Muscle layer of colon (tissue), 2 donors: ENCODE measurements around the gene MOSMO.

ENCODE experiments used
- H3K27ac ChIP-seq: one replicate; pipeline ENCODE4 v1.7.0; 2013; ENCODE audit warnings: low read depth, mild to moderate bottlenecking, low read length, moderate library complexity
- H3K27me3 ChIP-seq, 2 donors: one replicate each; pipeline ENCODE4 v1.7.0; 2013; ENCODE audit warnings: low read length in 2 of 2, mild to moderate bottlenecking in 2 of 2; ENCODE audit not compliant: insufficient read depth in 2 of 2, control insufficient read depth in 1 of 2
- H3K36me3 ChIP-seq: one replicate; pipeline ENCODE4 v1.7.0; 2013; ENCODE audit warnings: mild to moderate bottlenecking, low read length; ENCODE audit not compliant: insufficient read depth
- H3K4me1 ChIP-seq: one replicate; pipeline ENCODE4 v1.7.0; 2013; ENCODE audit warnings: mild to moderate bottlenecking, low read length; ENCODE audit not compliant: insufficient read depth
- H3K4me3 ChIP-seq, 2 donors: one replicate each; pipeline ENCODE4 v1.7.0; 2013; ENCODE audit warnings: low read length in 2 of 2, low read depth in 1 of 2, mild to moderate bottlenecking in 1 of 2, moderate library complexity in 1 of 2
- H3K9ac ChIP-seq: one replicate; pipeline ENCODE4 v1.7.0; 2013; ENCODE audit warnings: low read length
- H3K9me3 ChIP-seq: one replicate; pipeline ENCODE4 v1.7.0; 2013; ENCODE audit warnings: mild to moderate bottlenecking, low read length
- donor health status: abdominal sarcoma.
- donor health status: Adenocarcinoma of cecum.

Gene MOSMO

DNA sequence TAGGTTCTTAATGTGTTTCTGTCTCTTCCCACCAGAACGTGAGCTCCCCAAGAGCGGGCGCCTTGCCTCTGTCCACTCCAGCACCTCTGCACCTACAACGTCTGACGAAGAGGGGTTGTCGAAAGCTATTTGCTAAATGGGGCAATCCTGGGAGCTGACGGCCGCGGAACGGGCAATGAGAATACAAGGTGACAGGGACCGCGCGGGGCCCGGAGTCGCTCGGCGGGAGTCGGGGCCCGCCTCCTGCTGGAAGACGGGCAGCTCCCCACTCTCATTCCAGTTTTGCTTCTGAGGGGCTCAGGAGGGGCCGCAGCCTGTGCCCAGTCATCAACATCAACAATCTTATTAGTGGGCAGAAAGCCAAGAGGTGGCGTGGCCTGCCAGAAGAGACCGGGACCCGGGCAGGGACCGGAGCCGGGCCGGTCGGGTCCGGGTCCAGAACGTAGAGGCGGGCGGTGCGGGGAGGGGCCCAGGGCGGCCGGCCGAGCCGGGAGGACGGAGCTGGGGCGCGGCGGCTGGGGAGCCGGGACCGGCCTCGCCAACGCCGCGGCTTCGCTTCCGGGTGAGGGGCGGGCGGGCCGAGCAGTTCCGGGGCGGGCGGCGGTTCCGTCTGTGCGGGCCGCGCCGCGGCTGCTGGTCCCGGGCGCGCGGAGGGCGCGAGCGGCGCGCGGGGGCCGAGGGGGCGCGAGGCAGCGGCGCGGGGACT is at the start of gene MOSMO:
Gene MOSMO (plus strand): TSS at position 603 of the 706 bp plus-strand sequence. CDS start 191 bp downstream, outside the sequence.
- Histone ChIP-seq H3K36me3 (no peaks in the 10 kb centered on the region), H3K9me3 (no peaks in the 10 kb centered on the region), H3K4me1 (peaks cover 6% of the 10 kb centered on the region), H3K27me3 (no peaks in the 10 kb centered on the region), H3K9ac (peak within 1 kb of the TSS; percentile 56), H3K4me3 (peak within 1 kb of the TSS; percentile 73 to 86), H3K27ac (peak within 1 kb of the TSS; percentile 80)

DNA sequence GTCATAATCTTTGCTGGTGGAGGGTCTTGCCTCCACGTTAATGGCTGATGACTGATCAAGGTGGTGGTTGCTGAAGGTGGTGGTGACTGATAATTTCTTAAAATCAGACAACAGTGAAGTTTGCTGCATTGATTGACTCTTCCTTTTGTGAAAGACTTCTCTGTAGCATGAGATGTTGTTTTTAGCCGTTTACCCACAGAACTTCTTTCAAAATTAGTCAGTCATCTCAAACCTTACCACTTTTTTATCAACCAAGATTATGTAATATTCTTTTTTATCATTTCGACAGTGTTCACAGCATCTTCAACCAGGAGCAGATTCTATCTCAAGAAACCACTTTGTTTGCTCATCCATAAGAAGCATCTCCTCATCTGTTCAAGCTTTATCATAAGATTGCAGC is 48.9 kb upstream of the MOSMO start:
- Histone ChIP-seq H3K9me3 (no peaks in the 10 kb centered on the region), H3K27ac (no peak overlapping the region), H3K27me3 (no peaks in the 10 kb centered on the region), H3K4me1 (peaks cover 15% of the 10 kb centered on the region), H3K9ac (no peak overlapping the region), H3K36me3 (peaks cover 66% of the 10 kb centered on the region), H3K4me3 (no peak overlapping the region)

DNA sequence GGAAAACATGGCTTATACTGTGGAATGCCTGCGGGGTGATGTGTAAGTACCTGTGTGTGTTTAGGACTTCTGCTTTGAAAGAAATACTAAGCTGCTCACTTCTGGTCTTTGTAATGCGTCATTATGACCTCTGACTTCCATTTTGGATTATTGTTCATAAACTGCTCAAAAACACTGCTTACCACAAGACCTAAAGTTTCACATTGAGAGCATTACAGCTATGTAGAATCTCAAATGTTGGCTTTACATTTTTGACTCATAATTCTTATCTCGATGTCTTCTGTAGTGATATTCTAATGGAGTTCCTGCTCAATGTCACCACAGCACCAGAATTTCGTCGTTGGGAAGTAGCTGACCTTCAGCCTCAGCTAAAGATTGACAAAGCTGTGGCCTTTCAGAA is 45.4 kb upstream of the MOSMO start:
- no peak overlapping the region for H3K27ac ChIP-seq
- no peaks in the 10 kb centered on the region for H3K4me1 ChIP-seq
- peaks cover 91% of the 10 kb centered on the region for H3K36me3 ChIP-seq
- no peaks in the 10 kb centered on the region for H3K27me3 ChIP-seq
- no peaks in the 10 kb centered on the region for H3K9me3 ChIP-seq
- no peak overlapping the region for H3K4me3 ChIP-seq
- no peak overlapping the region for H3K9ac ChIP-seq

DNA sequence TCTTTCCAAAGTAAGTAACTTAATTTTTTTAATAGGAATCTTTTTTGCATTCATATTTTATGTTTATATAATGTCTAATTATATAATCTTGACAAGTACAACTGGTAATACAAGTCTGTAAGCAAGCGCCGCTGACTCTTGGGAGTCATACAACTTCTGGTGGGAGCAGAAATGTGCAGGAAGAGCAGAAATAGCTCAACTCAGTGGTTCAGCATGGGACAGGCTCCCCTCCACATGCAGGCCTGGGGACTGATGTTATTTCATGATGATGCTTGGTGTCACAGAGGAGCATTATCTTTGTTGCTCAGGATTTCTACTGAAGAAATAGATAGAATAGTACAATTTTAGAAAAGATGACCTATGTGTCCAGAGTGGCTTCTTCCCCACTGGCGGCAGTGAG is 44.0 kb upstream of the MOSMO start:
- Histone ChIP-seq H3K27ac (no peak overlapping the region), H3K9ac (no peak overlapping the region), H3K9me3 (no peaks in the 10 kb centered on the region), H3K4me3 (no peak overlapping the region), H3K27me3 (no peaks in the 10 kb centered on the region), H3K4me1 (no peaks in the 10 kb centered on the region), H3K36me3 (peaks cover 91% of the 10 kb centered on the region)

DNA sequence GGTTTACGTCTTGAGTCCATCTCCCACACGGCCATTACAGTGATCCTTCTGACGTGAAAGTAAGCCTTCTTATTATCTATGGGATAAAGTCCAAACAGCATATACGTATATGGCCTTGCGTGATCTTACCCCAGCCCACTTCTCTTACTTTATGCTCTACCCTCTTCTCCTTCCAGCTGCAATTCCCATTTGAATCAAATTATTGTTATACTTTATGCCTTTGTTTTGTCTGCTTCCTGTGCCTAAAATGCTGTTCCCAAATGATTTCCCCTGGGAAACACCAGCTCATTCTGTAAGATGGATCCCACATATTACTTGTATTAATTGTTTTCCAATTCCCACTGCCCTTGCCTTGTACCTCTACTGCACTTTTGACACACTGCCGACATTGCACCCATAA is 43.6 kb upstream of the MOSMO start:
- Histone ChIP-seq H3K4me3 (no peak overlapping the region), H3K9me3 (no peaks in the 10 kb centered on the region), H3K9ac (no peak overlapping the region), H3K4me1 (no peaks in the 10 kb centered on the region), H3K27ac (no peak overlapping the region), H3K27me3 (no peaks in the 10 kb centered on the region), H3K36me3 (peaks cover 91% of the 10 kb centered on the region)

DNA sequence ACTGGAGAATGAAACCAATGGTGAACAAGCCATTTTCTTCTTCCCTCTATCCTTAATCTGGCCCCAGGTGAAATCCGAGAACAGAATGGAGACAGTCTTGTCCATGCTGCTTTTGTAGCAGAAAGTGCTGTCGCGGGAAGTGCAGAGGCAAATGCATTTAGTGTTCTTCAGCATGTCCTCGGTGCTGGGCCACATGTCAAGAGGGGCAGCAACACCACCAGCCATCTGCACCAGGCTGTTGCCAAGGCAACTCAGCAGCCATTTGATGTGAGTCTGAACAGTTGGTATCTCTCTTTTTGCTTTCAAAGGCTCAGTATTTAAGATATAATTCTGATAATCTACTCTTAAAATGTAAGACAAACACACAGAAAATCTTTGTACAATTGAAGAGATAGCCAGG is 36.1 kb upstream of the MOSMO start:
- Histone ChIP-seq H3K9me3 (no peaks in the 10 kb centered on the region), H3K27ac (no peak overlapping the region), H3K4me1 (no peaks in the 10 kb centered on the region), H3K4me3 (no peak overlapping the region), H3K36me3 (peaks cover 91% of the 10 kb centered on the region), H3K27me3 (no peaks in the 10 kb centered on the region), H3K9ac (no peak overlapping the region)

DNA sequence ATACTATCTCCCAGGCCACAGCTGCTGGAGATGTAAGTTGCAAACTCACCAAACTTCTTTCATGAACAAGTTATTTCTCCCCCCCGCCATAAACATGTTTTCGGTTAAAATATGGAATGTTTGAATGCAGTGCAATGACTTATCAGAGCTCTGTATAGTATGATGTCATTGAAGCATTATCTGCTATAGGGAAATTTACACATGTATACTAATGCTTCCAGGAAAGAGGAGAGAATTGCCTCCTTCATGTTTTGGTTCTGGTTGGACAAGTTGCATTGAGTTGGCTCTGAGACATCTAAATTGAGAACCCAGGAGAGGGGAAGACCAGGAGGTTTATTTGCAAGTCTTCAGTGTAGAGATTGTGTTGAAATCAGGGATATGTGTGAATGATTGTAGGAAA is 34.0 kb upstream of the MOSMO start:
- H3K27me3 ChIP-seq, result no peaks in the 10 kb centered on the region
- H3K4me1 ChIP-seq, result no peaks in the 10 kb centered on the region
- H3K4me3 ChIP-seq, result no peak overlapping the region
- no peak overlapping the region for H3K27ac ChIP-seq
- H3K36me3 ChIP-seq, result peaks cover 91% of the 10 kb centered on the region
- H3K9ac ChIP-seq, result no peak overlapping the region
- H3K9me3 ChIP-seq, result no peaks in the 10 kb centered on the region

DNA sequence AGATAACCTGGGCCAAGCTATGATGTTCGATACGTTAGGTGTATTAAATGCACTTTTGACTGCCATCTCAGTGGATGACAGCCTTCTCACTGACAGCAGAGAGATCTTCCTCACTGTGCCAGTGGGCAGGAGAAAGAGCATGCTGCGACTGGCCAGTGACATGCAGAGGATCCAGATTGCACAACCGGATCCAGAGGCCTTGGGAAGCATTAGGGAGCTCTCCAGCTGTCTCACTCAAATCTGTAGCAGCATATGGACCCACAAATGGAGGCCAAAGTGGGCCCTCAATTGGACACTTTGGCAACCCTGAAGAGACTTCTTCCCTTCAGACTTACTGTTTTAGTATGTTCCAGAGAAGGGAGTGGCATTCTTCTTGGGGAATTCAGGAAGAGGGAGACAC is 27.9 kb upstream of the MOSMO start:
- no peaks in the 10 kb centered on the region for H3K27me3 ChIP-seq
- H3K36me3 ChIP-seq, result peaks cover 88% of the 10 kb centered on the region
- no peak overlapping the region for H3K27ac ChIP-seq
- no peak overlapping the region for H3K4me3 ChIP-seq
- no peaks in the 10 kb centered on the region for H3K4me1 ChIP-seq
- H3K9me3 ChIP-seq, result no peaks in the 10 kb centered on the region
- no peak overlapping the region for H3K9ac ChIP-seq

DNA sequence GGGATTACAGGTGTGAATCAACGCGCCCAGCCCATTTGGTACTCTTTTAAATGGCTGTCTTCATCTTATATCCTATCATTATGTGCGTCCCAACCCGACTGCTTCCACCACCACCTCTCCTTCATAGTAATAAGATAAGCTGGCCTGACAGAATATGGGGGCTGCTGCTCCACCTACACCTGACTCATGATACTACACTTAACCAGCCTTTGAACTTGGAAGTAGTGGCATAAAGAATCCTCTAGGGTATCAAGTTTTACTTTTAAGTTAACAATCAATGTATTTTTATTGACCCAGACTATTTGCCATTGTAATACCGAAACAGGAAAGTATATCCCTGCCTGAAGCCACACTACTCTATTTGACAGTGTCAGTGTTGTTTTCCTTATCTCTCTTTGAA is 25.8 kb upstream of the MOSMO start:
- no peaks in the 10 kb centered on the region for H3K27me3 ChIP-seq
- H3K36me3 ChIP-seq, result peaks cover 67% of the 10 kb centered on the region
- no peaks in the 10 kb centered on the region for H3K4me1 ChIP-seq
- no peak overlapping the region for H3K4me3 ChIP-seq
- H3K9me3 ChIP-seq, result no peaks in the 10 kb centered on the region
- no peak overlapping the region for H3K27ac ChIP-seq
- H3K9ac ChIP-seq, result no peak overlapping the region

DNA sequence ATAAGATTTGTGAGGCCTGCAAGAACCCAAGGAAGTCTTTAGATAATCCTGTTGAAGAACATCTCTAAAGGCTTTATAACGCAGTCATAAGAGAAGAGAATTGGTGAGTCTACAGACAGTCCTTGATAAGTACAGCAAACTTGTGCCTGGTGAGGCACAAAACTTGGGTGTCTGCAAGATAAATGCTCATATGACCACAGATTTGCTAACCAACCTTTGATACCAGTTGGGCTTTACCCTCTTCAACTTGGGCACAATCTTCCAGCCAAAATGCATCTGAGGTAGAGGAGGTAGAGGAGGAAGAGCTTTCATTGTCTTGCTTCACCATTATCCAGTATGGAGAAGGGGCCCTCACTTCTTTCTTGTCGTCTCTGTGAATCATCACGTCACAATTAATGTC is 23.8 kb upstream of the MOSMO start:
- Histone ChIP-seq H3K36me3 (peaks cover 52% of the 10 kb centered on the region), H3K9ac (no peak overlapping the region), H3K27ac (no peak overlapping the region), H3K4me3 (no peak overlapping the region), H3K27me3 (no peaks in the 10 kb centered on the region), H3K4me1 (no peaks in the 10 kb centered on the region), H3K9me3 (no peaks in the 10 kb centered on the region)

DNA sequence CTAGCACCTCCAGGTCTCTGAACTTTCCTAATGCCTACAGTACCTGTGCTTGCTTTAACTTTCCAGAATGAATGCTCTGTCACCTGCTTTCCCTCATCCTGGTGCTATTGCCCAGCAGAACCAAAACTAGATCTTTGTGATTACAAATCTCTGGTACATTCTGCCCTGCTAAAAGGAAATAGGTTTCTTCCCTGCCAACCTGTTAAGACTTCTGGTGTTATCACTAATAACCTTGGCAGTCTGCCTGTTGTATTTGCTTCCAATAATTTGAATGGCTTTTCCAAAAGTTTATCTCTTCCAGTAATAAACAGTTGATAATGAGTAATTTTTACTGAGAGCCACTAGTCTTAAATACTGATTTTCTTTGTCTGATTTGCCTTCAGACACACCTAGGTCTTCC is 22.4 kb upstream of the MOSMO start:
- Histone ChIP-seq H3K27ac (no peak overlapping the region), H3K9me3 (no peaks in the 10 kb centered on the region), H3K4me3 (no peak overlapping the region), H3K27me3 (no peaks in the 10 kb centered on the region), H3K9ac (no peak overlapping the region), H3K36me3 (peaks cover 37% of the 10 kb centered on the region), H3K4me1 (no peaks in the 10 kb centered on the region)

DNA sequence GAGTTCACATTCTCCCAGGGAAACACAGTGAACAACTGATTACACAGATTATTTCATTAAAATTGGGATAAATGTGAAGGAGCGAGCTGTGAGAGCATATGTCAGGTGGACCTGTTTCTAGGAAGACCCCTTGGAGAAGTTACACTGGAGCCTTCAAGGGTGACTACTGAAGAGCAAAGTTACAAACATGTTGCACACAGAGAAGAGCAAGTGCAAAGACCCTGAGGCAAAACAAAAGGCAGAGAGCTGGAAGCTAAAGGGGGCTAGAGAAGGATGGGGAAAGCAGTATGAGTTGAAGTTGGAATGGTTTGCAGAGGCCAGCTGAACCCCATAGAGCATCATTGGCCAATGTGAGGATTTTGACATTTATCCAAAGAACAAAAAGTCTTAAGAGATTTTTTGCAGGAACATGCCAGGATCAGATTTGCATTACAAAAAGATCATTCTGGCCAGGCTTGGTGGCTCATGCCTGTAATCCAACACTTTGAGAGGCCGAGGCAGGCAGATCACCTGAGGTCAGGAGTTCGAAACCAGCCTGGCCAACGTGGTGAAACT is 21.1 kb upstream of the MOSMO start:
- H3K9ac ChIP-seq, result no peak overlapping the region
- no peak overlapping the region for H3K4me3 ChIP-seq
- H3K9me3 ChIP-seq, result no peaks in the 10 kb centered on the region
- peaks cover 28% of the 10 kb centered on the region for H3K36me3 ChIP-seq
- no peak overlapping the region for H3K27ac ChIP-seq
- no peaks in the 10 kb centered on the region for H3K4me1 ChIP-seq
- no peaks in the 10 kb centered on the region for H3K27me3 ChIP-seq
